NCI-H345 (cell line): ENCODE results near the gene CRTC3.
"Not testable (repeated sequence)": the region's sequence is repeated elsewhere in the genome, so short reads cannot be mapped to it uniquely, and the experiment has no call there.

Experiments
- DNase-seq: peaks from one replicate; lab custom pipeline; 2025; lab: John Stamatoyannopoulos, UW

The CRTC3 gene

DNA sequence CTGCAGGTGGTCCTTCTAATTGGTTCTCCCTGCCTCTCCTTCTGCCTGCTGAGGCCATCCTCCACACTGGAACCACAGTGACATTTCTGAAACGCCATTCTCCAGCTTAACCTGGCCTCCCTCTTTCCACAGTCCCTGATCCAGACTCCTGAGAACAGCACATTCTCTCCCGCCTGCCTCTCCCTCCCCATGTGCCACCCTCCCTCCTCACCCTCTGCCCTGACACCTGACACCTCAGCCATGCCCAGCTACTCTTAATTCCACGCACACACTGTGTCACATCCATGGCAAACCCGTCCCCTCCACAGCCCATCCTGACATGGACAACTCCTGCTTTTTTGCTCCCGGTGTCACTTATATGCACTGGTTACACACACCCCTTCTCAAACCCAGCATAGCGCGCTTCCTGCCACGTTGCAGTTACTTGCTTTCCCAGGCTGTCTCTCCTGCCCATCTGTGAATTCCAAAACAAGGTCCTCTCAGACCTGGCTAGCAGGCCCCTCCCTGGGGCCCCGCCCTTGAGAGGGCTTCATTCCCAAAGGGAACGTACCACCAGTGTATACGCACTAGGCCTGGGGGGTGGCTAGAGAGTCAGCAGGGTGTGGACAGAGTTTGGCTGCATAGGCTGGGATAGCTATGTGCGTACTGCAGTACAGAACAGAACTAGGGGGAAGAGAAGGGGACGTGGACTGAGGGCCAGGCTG is 94.7 kb downstream of the CRTC3 start:
- no peak for DNase-seq

DNA sequence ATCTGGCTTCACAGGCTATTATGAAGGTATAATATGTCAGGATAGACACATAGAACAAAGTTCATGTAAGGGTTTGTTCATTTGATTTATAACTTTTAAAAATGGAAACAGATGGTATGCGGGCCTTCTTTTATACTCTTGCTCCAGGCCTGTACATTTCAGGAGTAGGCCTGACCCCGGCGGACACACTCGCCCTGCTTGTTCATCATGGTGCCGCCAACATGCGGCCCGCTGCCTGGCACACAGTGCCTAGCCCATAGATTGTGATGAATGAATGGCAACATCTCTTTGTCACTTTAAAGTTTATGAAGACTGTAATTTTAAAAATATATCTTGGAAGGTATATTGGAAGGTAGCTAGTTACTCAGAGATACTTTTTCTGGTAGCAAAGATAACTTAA is 95.3 kb downstream of the CRTC3 start:
- no peak for DNase-seq

DNA sequence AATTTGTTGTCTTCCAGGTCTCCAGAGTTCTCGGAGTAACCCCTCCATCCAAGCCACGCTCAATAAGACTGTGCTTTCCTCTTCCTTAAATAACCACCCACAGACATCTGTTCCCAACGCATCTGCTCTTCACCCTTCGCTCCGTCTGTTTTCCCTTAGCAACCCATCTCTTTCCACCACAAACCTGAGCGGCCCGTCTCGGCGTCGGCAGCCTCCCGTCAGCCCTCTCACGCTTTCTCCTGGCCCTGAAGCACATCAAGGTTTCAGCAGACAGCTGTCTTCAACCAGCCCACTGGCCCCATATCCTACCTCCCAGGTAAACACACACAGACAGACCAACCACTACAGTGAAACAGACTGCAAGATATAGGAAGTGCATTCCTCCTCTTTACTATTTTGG is 99.5 kb downstream of the CRTC3 start:
- DNase-seq, result no peak

DNA sequence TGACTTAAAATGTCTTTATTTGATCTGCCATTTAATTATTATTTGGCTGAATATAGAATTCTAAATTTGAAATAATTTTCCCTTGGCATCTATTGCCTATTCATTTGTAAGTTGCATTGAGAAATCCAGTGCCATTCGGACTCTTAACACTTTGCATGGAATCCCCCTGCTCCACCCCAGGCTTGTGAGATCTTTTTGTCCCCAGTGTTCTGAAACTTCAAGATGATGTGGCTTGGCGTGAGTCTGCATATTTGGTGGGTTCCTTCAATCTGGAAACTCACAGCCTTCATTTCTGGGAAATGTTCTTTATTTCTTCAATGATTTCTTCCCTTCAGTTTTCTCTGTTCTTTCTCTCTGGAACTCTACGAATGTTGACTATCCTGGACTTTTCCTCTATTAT is 103.6 kb downstream of the CRTC3 start:
- no peak for DNase-seq

- not testable (repeated sequence) for DNase-seq
These were observed 107.3 kb downstream of the CRTC3 start for GRCh38 chr15:90636993-90637392.

GRCh38 chr15:90637693-90638092 is 108.0 kb downstream of the CRTC3 start:
- DNase-seq, result no peak

DNA sequence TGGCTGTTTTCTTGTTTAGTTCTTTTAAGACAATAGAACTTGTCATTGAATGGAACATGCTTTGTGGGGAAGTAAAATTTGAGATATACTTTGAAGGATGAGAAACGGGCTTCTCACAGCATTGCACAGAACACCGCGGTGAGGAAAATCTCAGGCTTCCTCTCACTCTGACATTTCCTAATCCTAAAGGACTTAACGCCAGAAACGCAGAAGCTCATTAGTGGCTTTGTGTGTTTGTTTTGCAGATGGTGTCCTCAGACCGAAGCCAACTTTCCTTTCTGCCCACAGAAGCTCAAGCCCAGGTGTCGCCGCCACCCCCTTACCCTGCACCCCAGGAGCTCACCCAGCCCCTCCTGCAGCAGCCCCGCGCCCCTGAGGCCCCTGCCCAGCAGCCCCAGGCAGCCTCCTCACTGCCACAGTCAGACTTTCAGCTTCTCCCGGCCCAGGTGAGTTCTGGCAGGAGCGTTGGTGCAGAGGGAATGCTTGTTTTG is 108.5 kb downstream of the CRTC3 start:
- no peak for DNase-seq

GRCh38 chr15:90638963-90639362 is 109.2 kb downstream of the CRTC3 start:
- no peak for DNase-seq

GRCh38 chr15:90640862-90641261 is 111.1 kb downstream of the CRTC3 start:
- no peak for DNase-seq

DNA sequence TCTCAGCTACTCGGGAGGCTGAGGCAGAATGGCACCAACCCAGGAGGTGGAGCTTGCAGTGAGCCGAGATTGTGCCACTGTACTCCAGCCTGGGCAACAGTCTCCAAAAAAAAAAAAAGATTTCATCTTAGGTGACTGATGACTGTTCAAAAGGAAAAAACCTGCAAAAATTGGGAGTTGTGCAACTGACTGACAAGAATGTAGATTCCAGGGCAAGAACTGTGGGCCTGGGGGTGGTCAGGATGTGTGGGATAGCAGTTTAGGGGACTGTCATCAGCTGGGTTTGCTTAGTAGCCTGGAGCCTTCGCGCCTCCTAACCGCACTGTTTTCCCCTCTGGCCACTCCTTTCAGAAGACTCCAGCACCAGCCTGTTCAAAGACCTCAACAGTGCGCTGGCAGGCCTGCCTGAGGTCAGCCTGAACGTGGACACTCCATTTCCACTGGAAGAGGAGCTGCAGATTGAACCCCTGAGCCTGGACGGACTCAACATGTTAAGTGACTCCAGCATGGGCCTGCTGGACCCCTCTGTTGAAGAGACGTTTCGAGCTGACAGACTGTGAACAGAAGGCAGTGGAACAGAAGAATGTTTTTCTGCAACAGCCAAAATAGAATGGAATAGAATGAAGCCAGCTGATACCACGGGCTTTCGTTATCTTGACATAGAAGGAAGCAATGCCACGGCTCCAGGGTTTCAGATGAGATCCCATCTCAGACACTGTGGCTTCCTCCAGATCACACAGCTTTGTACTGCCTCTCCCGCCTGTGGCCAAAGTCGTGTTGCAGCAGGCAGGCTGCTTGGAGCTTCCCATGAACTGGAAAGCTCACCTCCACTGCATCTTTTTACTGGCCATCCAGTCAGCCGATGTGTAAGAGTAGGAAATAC is 112.1 kb downstream of the CRTC3 start:
- DNase-seq, result no peak

DNA sequence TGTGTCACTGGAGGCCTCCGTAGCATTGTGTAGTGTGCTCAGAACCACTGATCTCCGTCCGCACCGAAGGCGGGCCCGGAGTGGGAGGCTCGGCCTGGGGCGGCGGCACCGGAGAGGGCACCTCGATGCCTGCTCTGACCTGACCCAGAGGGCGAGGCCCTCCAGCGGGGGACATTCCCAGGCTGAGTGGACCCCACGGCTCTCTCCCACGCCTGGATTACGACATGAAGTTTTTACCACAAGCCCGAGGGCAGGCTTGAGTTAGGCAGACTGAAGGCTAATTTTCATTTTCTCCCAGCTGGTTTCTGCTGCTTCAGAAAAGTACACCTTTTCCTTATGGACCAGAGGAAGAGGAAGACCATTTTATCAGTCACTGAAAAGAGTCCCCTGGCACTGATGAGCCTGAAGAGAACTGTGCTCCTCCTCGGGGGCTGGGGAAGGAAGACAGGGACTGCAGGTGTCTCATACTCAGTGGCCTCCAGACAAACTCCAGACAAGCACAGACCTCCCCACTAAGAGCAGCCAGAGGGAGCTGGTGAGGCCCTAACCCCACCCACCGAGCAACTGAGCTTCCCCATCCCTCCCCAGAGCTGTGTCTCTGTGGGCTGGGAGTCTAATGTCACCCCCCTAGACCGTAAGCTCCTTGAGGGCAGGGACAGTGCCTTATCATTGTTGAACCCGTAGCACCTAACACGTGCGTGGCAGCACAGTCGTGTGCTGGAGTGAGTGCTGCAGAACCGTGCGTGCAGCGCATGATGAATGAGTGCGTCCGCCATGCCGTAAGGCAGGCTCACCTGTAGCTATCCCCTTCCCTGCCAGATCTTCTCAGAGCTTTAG is 113.0 kb downstream of the CRTC3 start:
- DNase-seq, result no peak

DNA sequence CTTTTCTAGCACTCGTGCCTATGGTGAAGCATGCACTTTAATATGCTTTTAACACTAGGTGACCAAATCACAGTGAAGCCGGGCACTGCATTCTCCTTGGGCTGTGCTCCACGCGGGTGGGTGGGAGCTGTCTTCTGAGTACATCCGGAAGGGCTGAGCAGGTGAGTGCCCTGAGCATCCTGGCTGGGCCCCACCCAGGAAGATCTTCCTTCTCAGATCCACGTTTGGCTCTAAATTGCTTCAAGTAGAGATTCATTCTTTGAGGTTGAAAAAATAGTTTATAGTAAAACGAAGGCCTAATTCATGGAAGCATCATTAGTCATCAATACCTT is 113.5 kb downstream of the CRTC3 start:
- no peak for DNase-seq

DNA sequence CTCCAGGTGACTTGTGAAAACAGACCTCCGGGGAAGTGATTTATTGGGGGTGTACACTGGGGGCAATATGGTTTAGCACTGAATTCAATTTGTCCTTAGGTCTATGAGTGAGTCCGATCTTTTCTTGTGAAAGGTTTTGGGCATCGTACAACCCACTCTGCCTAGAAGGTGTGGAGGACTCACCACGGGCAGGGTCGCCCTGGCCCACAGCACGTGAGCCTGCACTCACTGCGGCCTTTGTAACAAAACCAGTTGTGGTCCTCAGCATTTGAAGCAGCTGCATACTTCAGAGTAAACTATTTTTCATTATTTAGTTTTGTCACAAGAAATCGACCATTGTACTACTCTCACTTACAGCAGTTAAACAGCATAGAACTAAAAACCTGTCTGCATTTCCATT is 114.8 kb downstream of the CRTC3 start:
- DNase-seq, result no peak

GRCh38 chr15:90644952-90645725 is 115.4 kb downstream of the CRTC3 start:
- DNase-seq, result no peak

DNA sequence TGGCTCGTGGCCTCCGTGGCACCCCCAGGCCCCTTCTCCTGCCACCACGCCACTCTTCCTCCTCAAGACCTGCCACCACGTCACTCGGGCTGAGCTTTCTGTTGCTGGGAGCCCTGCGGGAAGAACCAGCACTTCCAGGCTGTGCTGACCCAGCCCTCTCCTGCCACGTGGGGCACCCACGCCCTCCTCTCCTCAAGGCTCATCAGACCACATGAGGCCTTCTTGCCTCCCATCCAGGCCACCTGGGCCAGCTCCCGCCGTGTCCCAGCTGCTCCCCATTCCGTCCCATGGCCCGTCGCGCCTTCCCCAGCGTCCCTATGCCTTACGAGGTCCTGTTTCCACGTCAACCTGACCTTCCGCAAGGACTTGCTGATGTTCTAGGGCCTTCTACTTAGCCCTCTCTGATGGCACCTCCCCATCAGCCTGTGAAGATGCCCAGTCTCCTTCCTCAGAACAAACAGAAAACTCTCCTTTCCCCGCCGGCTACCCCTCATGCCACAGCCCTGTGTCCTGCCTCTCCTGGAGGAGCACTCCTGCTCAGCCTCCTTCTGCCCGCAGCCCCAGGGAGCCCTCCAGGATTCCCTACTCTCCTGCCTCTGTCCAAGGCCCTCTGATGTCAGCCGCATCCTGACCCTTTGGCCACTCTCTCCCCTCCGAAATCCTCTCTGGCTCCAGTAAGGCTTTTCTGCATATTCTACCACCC is 116.3 kb downstream of the CRTC3 start:
- no peak for DNase-seq

DNA sequence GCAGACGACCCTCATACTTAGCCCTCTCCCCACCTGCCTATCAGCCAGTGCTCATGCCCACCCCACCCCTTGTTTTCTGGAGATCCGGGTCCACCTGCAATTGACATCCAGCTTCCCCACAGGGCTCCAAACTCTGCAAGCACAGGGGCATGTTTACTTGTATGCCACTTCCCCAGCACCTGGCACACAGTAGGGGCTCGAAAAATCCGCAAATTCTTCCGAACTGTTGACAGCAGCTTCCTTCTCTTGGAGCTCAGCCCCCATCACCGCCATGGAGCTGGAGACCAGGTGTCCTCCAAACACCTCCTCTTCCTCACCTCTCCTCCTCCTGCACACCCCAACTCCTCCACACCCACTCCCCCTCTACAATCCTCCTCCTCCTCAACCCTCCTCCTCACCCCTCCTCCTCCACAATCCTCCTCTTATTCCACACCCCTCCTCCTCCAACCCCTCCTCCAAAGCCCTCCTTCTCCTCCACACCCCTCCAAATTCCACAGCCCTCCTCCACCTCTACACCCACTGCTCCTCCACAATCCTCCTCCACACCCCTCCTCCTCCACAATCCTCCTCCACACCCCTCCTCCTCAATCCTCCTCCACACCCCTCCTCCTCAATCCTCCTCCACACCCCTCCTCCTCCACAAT is 117.1 kb downstream of the CRTC3 start:
- DNase-seq, result no peak

GRCh38 chr15:90647326-90647725 is 117.6 kb downstream of the CRTC3 start:
- no peak for DNase-seq

- peak; percentile 51 for DNase-seq
These were observed 118.7 kb downstream of the CRTC3 start for GRCh38 chr15:90648137-90649070.
